Measurements from ENCODE around the gene FBXO38. TPM values are rescaled to one million over a fixed set of nuclear protein-coding genes. Genes with fewer than 3 reads are reported as not detected.

FBXO38 gene
- polyA plus RNA-seq, 3 donors: 6.8 to 22.1 (median 14.8) TPM

DNA sequence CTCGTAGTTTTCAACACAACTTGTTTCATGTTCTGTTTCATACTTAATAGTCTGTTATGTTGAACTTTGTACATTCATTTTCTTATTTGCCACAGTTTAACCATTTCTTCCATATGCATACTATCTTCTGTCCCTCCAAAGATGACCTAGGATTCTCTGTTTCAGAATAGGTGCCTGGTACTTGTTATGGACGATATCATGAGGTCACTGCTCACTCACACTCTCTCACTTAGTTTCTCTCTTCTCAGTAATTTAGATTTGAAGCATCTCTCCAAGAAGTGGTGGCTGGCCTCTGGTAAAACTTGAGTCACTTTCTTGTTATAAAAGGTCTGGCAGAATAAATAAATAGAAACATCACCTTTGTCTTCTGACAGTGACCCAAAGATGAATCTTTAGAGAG is 28.4 kb downstream of the FBXO38 start:
- Histone ChIP-seq H3K36me3 (replicated peaks in 1 of 2; ENCODE audit: control insufficient read depth in 1 of 2, insufficient read depth in 2 of 2, low read length in 2 of 2) (peaks cover 100% of the 10 kb centered on the region in 2 donors), H4K20me1 (ENCODE audit: insufficient read depth, low read length) (no peaks in the 10 kb centered on the region), H2AFZ (ENCODE audit: insufficient read depth, low read depth, low read length, poor library complexity, severe bottlenecking) (no peak overlapping the region), H3K79me2 (ENCODE audit: insufficient read depth, low read length) (no peaks in the 10 kb centered on the region), H3K9ac (ENCODE audit: insufficient read depth, low read length, poor library complexity, severe bottlenecking) (no peak overlapping the region), H3K4me3 (replicated peaks in 1 of 3; ENCODE audit: low read depth in 2 of 3, low read length in 3 of 3) (no peak overlapping the region), H3K27me3 (ENCODE audit: control insufficient read depth in 2 of 2, insufficient read depth in 2 of 2, low read length in 2 of 2) (no peaks in the 10 kb centered on the region), H3K27ac (ENCODE audit: low read depth in 1 of 2, low read length in 2 of 2) (no peak overlapping the region), H3K4me2 (replicated peaks; ENCODE audit: extremely low read depth, low read length, poor library complexity, severe bottlenecking) (no peak overlapping the region), H3K4me1 (ENCODE audit: control insufficient read depth in 1 of 2, insufficient read depth in 2 of 2, low read length in 2 of 2) (no peaks in the 10 kb centered on the region), H3K9me3 (replicated peaks in 1 of 2; ENCODE audit: control insufficient read depth in 1 of 2, insufficient read depth in 1 of 2, low read length in 2 of 2) (no peaks in the 10 kb centered on the region)
- WGBS (ENCODE audit: insufficient coverage): 100% methylated on average over 1 of the region's 2 CpGs
- TF ChIP-seq, protein P1, sequence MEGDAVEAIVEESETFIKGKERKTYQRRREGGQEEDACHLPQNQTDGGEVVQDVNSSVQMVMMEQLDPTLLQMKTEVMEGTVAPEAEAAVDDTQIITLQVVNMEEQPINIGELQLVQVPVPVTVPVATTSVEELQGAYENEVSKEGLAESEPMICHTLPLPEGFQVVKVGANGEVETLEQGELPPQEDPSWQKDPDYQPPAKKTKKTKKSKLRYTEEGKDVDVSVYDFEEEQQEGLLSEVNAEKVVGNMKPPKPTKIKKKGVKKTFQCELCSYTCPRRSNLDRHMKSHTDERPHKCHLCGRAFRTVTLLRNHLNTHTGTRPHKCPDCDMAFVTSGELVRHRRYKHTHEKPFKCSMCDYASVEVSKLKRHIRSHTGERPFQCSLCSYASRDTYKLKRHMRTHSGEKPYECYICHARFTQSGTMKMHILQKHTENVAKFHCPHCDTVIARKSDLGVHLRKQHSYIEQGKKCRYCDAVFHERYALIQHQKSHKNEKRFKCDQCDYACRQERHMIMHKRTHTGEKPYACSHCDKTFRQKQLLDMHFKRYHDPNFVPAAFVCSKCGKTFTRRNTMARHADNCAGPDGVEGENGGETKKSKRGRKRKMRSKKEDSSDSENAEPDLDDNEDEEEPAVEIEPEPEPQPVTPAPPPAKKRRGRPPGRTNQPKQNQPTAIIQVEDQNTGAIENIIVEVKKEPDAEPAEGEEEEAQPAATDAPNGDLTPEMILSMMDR (IDR thresholded peaks at IDR 0.05): no peak
- Mint-ChIP-seq H3K36me3 (peaks cover 78 to 92% of the 10 kb centered on the region in 2 donors), H3K4me3 (no peak overlapping the region), H3K9me3 (no peaks in the 10 kb centered on the region), H3K4me1 (no peaks in the 10 kb centered on the region), H3K27me3 (ENCODE audit: low read depth in 3 of 3) (peaks cover 0 to 1% (median 0%) of the 10 kb centered on the region in 3 donors), H3K27ac (no peak overlapping the region)
- intact Hi-C loops (cut with micrococcal nuclease): no loop called here
- DNase-seq: no peak

GRCh38 chr5:148414833-148415232 is 31.1 kb downstream of the FBXO38 start:
- Histone ChIP-seq H3K36me3 (replicated peaks in 1 of 2; ENCODE audit: control insufficient read depth in 1 of 2, insufficient read depth in 2 of 2, low read length in 2 of 2) (peaks cover 99% of the 10 kb centered on the region in 2 donors), H2AFZ (ENCODE audit: insufficient read depth, low read depth, low read length, poor library complexity, severe bottlenecking) (no peak overlapping the region), H3K27ac (ENCODE audit: low read depth in 1 of 2, low read length in 2 of 2) (peak overlapping the region in 1 of 2 donors; percentile 17), H4K20me1 (ENCODE audit: insufficient read depth, low read length) (peaks cover 10% of the 10 kb centered on the region), H3K9me3 (replicated peaks in 1 of 2; ENCODE audit: control insufficient read depth in 1 of 2, insufficient read depth in 1 of 2, low read length in 2 of 2) (no peaks in the 10 kb centered on the region), H3K27me3 (ENCODE audit: control insufficient read depth in 2 of 2, insufficient read depth in 2 of 2, low read length in 2 of 2) (no peaks in the 10 kb centered on the region), H3K4me1 (ENCODE audit: control insufficient read depth in 1 of 2, insufficient read depth in 2 of 2, low read length in 2 of 2) (no peaks in the 10 kb centered on the region), H3K4me2 (replicated peaks; ENCODE audit: extremely low read depth, low read length, poor library complexity, severe bottlenecking) (no peak overlapping the region), H3K4me3 (replicated peaks in 1 of 3; ENCODE audit: low read depth in 2 of 3, low read length in 3 of 3) (no peak overlapping the region), H3K9ac (ENCODE audit: insufficient read depth, low read length, poor library complexity, severe bottlenecking) (no peak overlapping the region), H3K79me2 (ENCODE audit: insufficient read depth, low read length) (no peaks in the 10 kb centered on the region)
- TF ChIP-seq, protein P1 (IDR thresholded peaks at IDR 0.05): no peak
- no peak overlapping the region for H3K27ac Mint-ChIP-seq
- no peaks in the 10 kb centered on the region for H3K9me3 Mint-ChIP-seq
- H3K4me1 Mint-ChIP-seq: no peaks in the 10 kb centered on the region
- 86% methylated on average over 1 of the region's 4 CpGs for WGBS (ENCODE audit: insufficient coverage)
- H3K4me3 Mint-ChIP-seq: no peak overlapping the region
- DNase-seq: no peak
- H3K36me3 Mint-ChIP-seq: peaks cover 87 to 91% of the 10 kb centered on the region in 2 donors
- intact Hi-C loops (cut with micrococcal nuclease): no loop called here
- no peaks in the 10 kb centered on the region for H3K27me3 Mint-ChIP-seq (ENCODE audit: low read depth in 3 of 3)

All from CD14-positive monocyte (primary cell).